BJ (cell line): ENCODE results near the gene CEP63. TPM values are rescaled to one million over a fixed set of nuclear protein-coding genes. Genes with fewer than 3 reads are reported as not detected.
A peak's percentile ranks its signal among the peaks of the same experiment; 100 is the strongest.

Experiments used
- CTCF ChIA-PET: fragments of 350-600 bp; formaldehyde crosslinking; extraction: SDS; loops from one replicate; lab custom pipeline; 2021; ENCODE audit warnings: antibody characterized with exemption, inconsistent platforms; lab: Yijun Ruan, JAX
- POLR2A ChIA-PET: fragments of 300-600 bp; sonication (Branson Sonifier 250); formaldehyde crosslinking; extraction: SDS; loops from one replicate; lab custom pipeline; 2021; ENCODE audit warnings: antibody characterized with exemption; lab: Charles Lee
- DNase-seq: peaks from one replicate; pipeline ENCODE4 v3.0.0-alpha.2; 2011; ENCODE audit warnings: low read depth
- H3K27me3 ChIP-seq: 2 replicates; pipeline ENCODE4 v1.6.0; 2011; ENCODE audit warnings: low read length; ENCODE audit not compliant: control insufficient read depth, insufficient read depth
- H3K36me3 ChIP-seq: 2 replicates; pipeline ENCODE4 v1.5.1; 2011; ENCODE audit warnings: low read length; ENCODE audit not compliant: control insufficient read depth, insufficient read depth
- H3K4me3 ChIP-seq: 2 replicates; pipeline ENCODE4 v1.5.1; 2011; ENCODE audit warnings: low read depth, mild to moderate bottlenecking, control low read depth, low read length
- CTCF ChIP-seq: IDR thresholded peaks from 2 replicates; pipeline ENCODE4 v1.5.1; 2011; ENCODE audit warnings: low read depth, mild to moderate bottlenecking, control low read depth, inconsistent platforms, low read length, moderate library complexity; ENCODE audit not compliant: insufficient read depth
- polyA plus RNA-seq: library from polyadenylated mRNA; depleted of rRNA; stranded (reverse); fragments of >200 nt; gene quantifications from 2 replicates; pipeline ENCODE4 v1.2.3, GENCODE V29; 2011

The CEP63 gene
- polyA plus RNA-seq, 1 experiment, result 6.4 TPM

- ChIA-PET POLR2A (no interaction called here), CTCF (interaction anchor here (1.1 to 8.1 kb wide), 3 partner anchors 17 to 1296 kb away, joined by 3 to 76 read pairs (median 3); no protein-coding TSS in a partner anchor)
- TF ChIP-seq CTCF, result no peak
- DNase-seq, result no peak
- H3K4me3 ChIP-seq, result no peak overlapping the region
- H3K27me3 ChIP-seq, result peaks cover 3% of the 10 kb centered on the region; the same call in 1 of the 2 replicates
- H3K36me3 ChIP-seq, result no peaks in the 10 kb centered on the region
Measured at GRCh38 chr3:134597390-134597970, 111.6 kb downstream of the CEP63 start.

- no peak for DNase-seq
- H3K36me3 ChIP-seq, result no peaks in the 10 kb centered on the region
- ChIA-PET CTCF (interaction anchor here (7.1 to 8.1 kb wide), 2 partner anchors 7 to 157 kb away, joined by 31 to 76 read pairs; no protein-coding TSS in a partner anchor), POLR2A (no interaction called here)
- TF ChIP-seq CTCF, result no peak
- peaks cover 5% of the 10 kb centered on the region; the same call in 1 of the 2 replicates for H3K27me3 ChIP-seq
- H3K4me3 ChIP-seq, result no peak overlapping the region
Measured at GRCh38 chr3:134598763-134599545, 113.1 kb downstream of the CEP63 start.

GRCh38 chr3:134600206-134600605 lies 114.3 kb downstream of the CEP63 start:
- Histone ChIP-seq H3K27me3 (peaks cover 2% of the 10 kb centered on the region; the same call in 1 of the 2 replicates), H3K36me3 (no peaks in the 10 kb centered on the region), H3K4me3 (no peak overlapping the region)
- ChIA-PET CTCF (interaction anchor here (0.6 to 8.1 kb wide), 35 partner anchors 8 to 1295 kb away, joined by 3 to 76 read pairs (median 5); partner anchors contain the start of gene KY), POLR2A (no interaction called here)
- DNase-seq, result no peak
- TF ChIP-seq CTCF, result no peak

GRCh38 chr3:134600685-134601463 lies 115.0 kb downstream of the CEP63 start:
- no peaks in the 10 kb centered on the region for H3K36me3 ChIP-seq
- ChIA-PET POLR2A (no interaction called here), CTCF (interaction anchor here (0.7 to 8.1 kb wide), 37 partner anchors 9 to 1294 kb away, joined by 3 to 76 read pairs (median 4); partner anchors contain the start of gene KY)
- H3K4me3 ChIP-seq, result no peak overlapping the region
- peaks cover 2% of the 10 kb centered on the region; the same call in 1 of the 2 replicates for H3K27me3 ChIP-seq
- DNase-seq, result no peak
- TF ChIP-seq CTCF, result peak; percentile 99
